H1 (cell line): ENCODE measurements around the gene ADGB.
"Not testable (repeated sequence)": the region's sequence is repeated elsewhere in the genome, so short reads cannot be mapped to it uniquely, and the experiment has no call there.

Experiments
- CBX5 ChIP-seq: fragments of 300-800, 300-1000 bp; sonication (generic); IDR thresholded peaks from 2 replicates; pipeline ENCODE4 v1.7.1; 2016; ENCODE audit warnings: antibody characterized with exemption, low read length, low read depth
- CEBPB ChIP-seq: IDR thresholded peaks from 2 replicates; pipeline ENCODE4 v1.6.1; 2012; ENCODE audit warnings: low read depth, low read length
- MAFK ChIP-seq: IDR thresholded peaks from 2 replicates; pipeline ENCODE4 v1.6.1; 2012; ENCODE audit warnings: low read depth, mild to moderate bottlenecking, improper control_type of control experiment, low read length
- POLR2A ChIP-seq, 2 experiments: IDR thresholded peaks; 1 replicate in 1 of 2; 2 replicates in 1 of 2; pipeline ENCODE4 v1.6.1; 2011; ENCODE audit warnings: low read depth in 2 of 2, low read length in 2 of 2, mild to moderate bottlenecking in 2 of 2; ENCODE audit errors: control extremely low read depth in 1 of 2
- RXRA ChIP-seq: IDR thresholded peaks from 2 replicates; pipeline ENCODE4 v1.6.1; 2011; ENCODE audit warnings: low read depth, mild to moderate bottlenecking, low read length, moderate library complexity; ENCODE audit not compliant: insufficient read depth
- SIRT6 ChIP-seq: IDR thresholded peaks from one replicate; pipeline ENCODE4 v1.7.1; 2012; ENCODE audit warnings: low read length, inconsistent platforms
- YY1 ChIP-seq: IDR thresholded peaks from 2 replicates; pipeline ENCODE4 v1.6.1; 2011; ENCODE audit warnings: low read depth, mild to moderate bottlenecking, low read length
- TF ChIP-seq, protein P1 (sequence below): IDR thresholded peaks from 2 replicates; pipeline ENCODE4 v1.6.1; 2011; ENCODE audit warnings: low read length, improper control_type of control experiment
- TF ChIP-seq, protein P2 (sequence below), 3 experiments: IDR thresholded peaks; 1 replicate in 2 of 3; 2 replicates in 1 of 3; pipeline versions ENCODE4 v1.5.1 to v1.6.1; 2011; ENCODE audit warnings: low read length in 3 of 3, mild to moderate bottlenecking in 3 of 3, inconsistent platforms in 2 of 3, low read depth in 1 of 3, moderate library complexity in 1 of 3; ENCODE audit not compliant: insufficient read depth in 1 of 3; ENCODE audit errors: control extremely low read depth in 1 of 3

DNA sequence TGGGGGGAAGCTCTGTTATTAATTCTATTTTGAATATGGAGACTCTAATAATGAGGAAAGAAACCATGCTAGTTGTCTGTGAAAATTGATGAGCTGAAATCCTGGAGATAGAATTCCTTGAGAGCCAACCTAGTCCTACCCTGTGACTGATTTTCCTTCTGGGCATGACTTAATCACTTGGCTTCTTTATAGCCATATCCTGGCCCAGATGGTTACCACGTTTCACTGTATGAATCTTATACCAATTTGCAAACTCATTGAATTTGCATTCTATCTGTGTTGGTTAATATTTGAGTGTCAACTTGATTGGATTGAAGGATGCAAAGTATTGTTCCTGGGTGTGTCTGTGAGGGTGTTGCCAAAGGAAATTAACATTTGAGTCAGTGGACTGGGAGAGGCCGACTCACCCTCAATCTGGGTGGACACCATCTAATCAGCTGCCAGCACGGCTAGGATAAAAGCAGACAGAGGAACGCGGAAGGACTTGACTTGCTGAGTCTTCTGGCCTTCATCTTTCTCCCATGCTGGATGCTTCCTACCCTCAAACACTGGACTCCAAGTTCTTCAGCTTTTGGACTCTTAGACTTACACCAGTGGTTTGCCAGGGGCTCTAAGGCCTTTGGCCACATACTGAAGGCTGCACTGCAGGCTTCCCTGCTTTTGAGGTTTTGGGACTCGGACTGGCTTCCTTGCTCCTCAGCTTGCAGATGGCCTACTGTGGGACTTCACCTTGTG lies 255.9 kb downstream of the ADGB start:
- TF ChIP-seq, protein P1, sequence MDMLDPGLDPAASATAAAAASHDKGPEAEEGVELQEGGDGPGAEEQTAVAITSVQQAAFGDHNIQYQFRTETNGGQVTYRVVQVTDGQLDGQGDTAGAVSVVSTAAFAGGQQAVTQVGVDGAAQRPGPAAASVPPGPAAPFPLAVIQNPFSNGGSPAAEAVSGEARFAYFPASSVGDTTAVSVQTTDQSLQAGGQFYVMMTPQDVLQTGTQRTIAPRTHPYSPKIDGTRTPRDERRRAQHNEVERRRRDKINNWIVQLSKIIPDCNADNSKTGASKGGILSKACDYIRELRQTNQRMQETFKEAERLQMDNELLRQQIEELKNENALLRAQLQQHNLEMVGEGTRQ = not testable (repeated sequence)
- TF ChIP-seq, protein P2, sequence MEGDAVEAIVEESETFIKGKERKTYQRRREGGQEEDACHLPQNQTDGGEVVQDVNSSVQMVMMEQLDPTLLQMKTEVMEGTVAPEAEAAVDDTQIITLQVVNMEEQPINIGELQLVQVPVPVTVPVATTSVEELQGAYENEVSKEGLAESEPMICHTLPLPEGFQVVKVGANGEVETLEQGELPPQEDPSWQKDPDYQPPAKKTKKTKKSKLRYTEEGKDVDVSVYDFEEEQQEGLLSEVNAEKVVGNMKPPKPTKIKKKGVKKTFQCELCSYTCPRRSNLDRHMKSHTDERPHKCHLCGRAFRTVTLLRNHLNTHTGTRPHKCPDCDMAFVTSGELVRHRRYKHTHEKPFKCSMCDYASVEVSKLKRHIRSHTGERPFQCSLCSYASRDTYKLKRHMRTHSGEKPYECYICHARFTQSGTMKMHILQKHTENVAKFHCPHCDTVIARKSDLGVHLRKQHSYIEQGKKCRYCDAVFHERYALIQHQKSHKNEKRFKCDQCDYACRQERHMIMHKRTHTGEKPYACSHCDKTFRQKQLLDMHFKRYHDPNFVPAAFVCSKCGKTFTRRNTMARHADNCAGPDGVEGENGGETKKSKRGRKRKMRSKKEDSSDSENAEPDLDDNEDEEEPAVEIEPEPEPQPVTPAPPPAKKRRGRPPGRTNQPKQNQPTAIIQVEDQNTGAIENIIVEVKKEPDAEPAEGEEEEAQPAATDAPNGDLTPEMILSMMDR (IDR thresholded peaks at IDR 0.05; ENCODE audit: control extremely low read depth in 1 of 3, insufficient read depth in 1 of 3, low read depth in 1 of 3, low read length in 3 of 3) = not testable (repeated sequence)
- TF ChIP-seq SIRT6; MAFK; POLR2A (IDR thresholded peaks at IDR 0.05; ENCODE audit: control extremely low read depth in 1 of 2, low read depth in 2 of 2, low read length in 2 of 2); CBX5; YY1; RXRA; CEBPB: not testable (repeated sequence)
